GOT3 (cell line): ENCODE results near the gene PLCXD1.
"Not testable (repeated sequence)": the region's sequence is repeated elsewhere in the genome, so short reads cannot be mapped to it uniquely, and the experiment has no call there.

Source experiments
- DNase-seq: peaks from one replicate; lab custom pipeline; 2025; ENCODE audit warnings: mixed read lengths; lab: John Stamatoyannopoulos, UW

Gene PLCXD1

GRCh38 chrX:264006-264405 is 17.2 kb upstream of the PLCXD1 start:
- not testable (repeated sequence) for DNase-seq

- DNase-seq: no peak
Observed at GRCh38 chrX:264634-265455, 16.3 kb upstream of the PLCXD1 start.

GRCh38 chrX:265502-265901 is 15.7 kb upstream of the PLCXD1 start:
- DNase-seq: no peak

GRCh38 chrX:267771-268261 is 13.4 kb upstream of the PLCXD1 start:
- DNase-seq: no peak

GRCh38 chrX:270848-271367 is 10.3 kb upstream of the PLCXD1 start:
- no peak for DNase-seq

- no peak for DNase-seq
Observed at GRCh38 chrX:274904-275475, 6.2 kb upstream of the PLCXD1 start.

GRCh38 chrX:275476-275966 is 5.7 kb upstream of the PLCXD1 start:
- no peak for DNase-seq

GRCh38 chrX:275967-276580 is 5.1 kb upstream of the PLCXD1 start:
- no peak for DNase-seq

GRCh38 chrX:276581-277201 is 4.5 kb upstream of the PLCXD1 start:
- no peak for DNase-seq

- DNase-seq: not testable (repeated sequence)
Observed at GRCh38 chrX:279757-280604, 1.2 kb upstream of the PLCXD1 start.

- not testable (repeated sequence) for DNase-seq
Observed at GRCh38 chrX:280722-281121, 459 bp upstream of the PLCXD1 start.

- not testable (repeated sequence) for DNase-seq
Observed at GRCh38 chrX:282000-282681, 960 bp downstream of the PLCXD1 start.

GRCh38 chrX:283115-283845 is 2.1 kb downstream of the PLCXD1 start:
- DNase-seq: no peak

GRCh38 chrX:285076-285677 is 4.0 kb downstream of the PLCXD1 start:
- no peak for DNase-seq

GRCh38 chrX:287670-288069 is 6.5 kb downstream of the PLCXD1 start:
- DNase-seq: no peak

- no peak for DNase-seq
Observed at GRCh38 chrX:288561-288991, 7.4 kb downstream of the PLCXD1 start.

- DNase-seq: no peak
Observed at GRCh38 chrX:290476-291166, 9.4 kb downstream of the PLCXD1 start.

GRCh38 chrX:291411-291901 is 10.3 kb downstream of the PLCXD1 start:
- DNase-seq: no peak
